Testis (tissue), 3 donors: ENCODE data around the gene ZSWIM6. TPM values are rescaled to one million over a fixed set of nuclear protein-coding genes. Genes with fewer than 3 reads are reported as not detected.

Source experiments
- DNase-seq: peaks from one replicate; pipeline ENCODE4 v3.0.0-alpha.2; 2019
- H3K27ac ChIP-seq, 2 donors: fragments of 200-600 bp; sonication (generic); one replicate each; pipeline ENCODE4 v1.5.1; 2019
- H3K27me3 ChIP-seq: fragments of 200-600 bp; sonication (generic); one replicate; pipeline ENCODE4 v1.5.1; 2019
- H3K36me3 ChIP-seq: fragments of 200-600 bp; sonication (generic); one replicate; pipeline ENCODE4 v1.5.1; 2017; ENCODE audit warnings: low read depth; ENCODE audit errors: missing control alignments
- H3K4me1 ChIP-seq: fragments of 200-600 bp; sonication (generic); one replicate; pipeline ENCODE4 v1.5.1; 2019
- H3K4me3 ChIP-seq, 2 donors: fragments of 200-600 bp; sonication (generic); one replicate each; pipeline ENCODE4 v1.5.1; 2017 to 2019
- H3K9me3 ChIP-seq: fragments of 200-600 bp; sonication (generic); one replicate; pipeline ENCODE4 v1.5.1; 2017
- CTCF ChIP-seq, 3 experiments: fragments of 450-650 bp in 2 of 3; fragments of 200-600 bp in 1 of 3; sonication (generic) in 1 of 3; IDR thresholded peaks; one replicate each; pipeline ENCODE4 v1.5.1; 2016 to 2019; ENCODE audit warnings: antibody characterized with exemption in 3 of 3, mild to moderate bottlenecking in 2 of 3, moderate library complexity in 1 of 3
- POLR2A ChIP-seq: fragments of 450-650 bp; IDR thresholded peaks from one replicate; pipeline ENCODE4 v1.6.1; 2017; ENCODE audit warnings: antibody characterized with exemption, mild to moderate bottlenecking, moderate library complexity
- WGBS, 2 donors: methylation state at CpG; one replicate each; pipeline ENCODE4 v1.1.5; 2018; 5-methylcytosine and 5-hydroxymethylcytosine counted together
- intact Hi-C: fragments of 100-400 bp; cut with DNase I; formaldehyde crosslinking; loops from one replicate; pipeline ENCODE4 v1.15.1; 2023; ENCODE audit warnings: low total_unique reads
- polyA plus RNA-seq: library from polyadenylated mRNA; stranded (reverse); fragments of 350-450 nt; fragmentation: Illumina TruSeq; extraction: RNeasy Lipid Tissue Mini Kit (QIAGEN cat#74804); gene quantifications from one replicate; pipeline ENCODE4 v1.2.3, GENCODE V29; 2014; ENCODE audit warnings: low read depth, low replicate concordance; ENCODE audit not compliant: insufficient read depth
- total RNA-seq, 2 donors: library from RNA; depleted of rRNA; stranded (reverse); fragments of >200 nt; gene quantifications; one replicate each; pipeline ENCODE4 v1.2.3, GENCODE V29; 2016

The ZSWIM6 gene
- total and polyA plus RNA-seq, 3 donors from 2014 or later: 14.6 to 18.0 (median 16.5) TPM

GRCh38 chr5:61482980-61483379 is 150.9 kb downstream of the ZSWIM6 start:
- WGBS, 2 donors: 87 to 93% methylated on average over 3 of the region's 3 CpGs
- DNase-seq: no peak
- no peak overlapping the region for H3K4me3 ChIP-seq
- intact Hi-C loops: no loop called here
- H3K4me1 ChIP-seq: no peaks in the 10 kb centered on the region
- TF ChIP-seq POLR2A: no peak
- no peak for TF ChIP-seq CTCF (IDR thresholded peaks at IDR 0.05)
- no peaks in the 10 kb centered on the region for H3K27me3 ChIP-seq
- H3K36me3 ChIP-seq: no peaks in the 10 kb centered on the region
- no peak overlapping the region for H3K27ac ChIP-seq
- H3K9me3 ChIP-seq: no peaks in the 10 kb centered on the region

DNA sequence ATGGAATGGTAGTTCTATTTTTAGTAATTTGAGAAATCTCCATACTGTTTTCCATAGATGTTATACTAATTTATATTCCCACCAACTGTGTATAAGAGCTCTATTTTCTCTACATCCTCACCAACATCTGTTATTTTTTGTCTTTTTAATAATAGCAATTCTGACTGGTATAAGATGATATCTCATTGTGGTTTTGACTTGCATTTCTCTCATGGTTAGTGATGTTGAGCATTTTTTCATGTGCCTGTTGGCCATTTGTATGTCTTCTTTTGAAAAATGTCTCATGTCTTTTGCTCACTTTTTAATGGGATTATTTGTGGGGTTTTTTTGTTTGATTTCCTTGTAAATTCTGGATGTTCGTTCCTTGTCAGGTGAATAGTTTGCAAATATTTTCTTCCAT is 154.4 kb downstream of the ZSWIM6 start:
- no peaks in the 10 kb centered on the region for H3K4me1 ChIP-seq
- intact Hi-C loops: no loop called here
- no peaks in the 10 kb centered on the region for H3K27me3 ChIP-seq
- no peak overlapping the region for H3K27ac ChIP-seq
- 95 to 100% methylated on average over 1 of the region's 1 CpG for WGBS, 2 donors
- H3K9me3 ChIP-seq: no peaks in the 10 kb centered on the region
- no peaks in the 10 kb centered on the region for H3K36me3 ChIP-seq
- no peak overlapping the region for H3K4me3 ChIP-seq
- TF ChIP-seq CTCF (IDR thresholded peaks at IDR 0.05) (no peak), POLR2A (no peak)
- DNase-seq: no peak

DNA sequence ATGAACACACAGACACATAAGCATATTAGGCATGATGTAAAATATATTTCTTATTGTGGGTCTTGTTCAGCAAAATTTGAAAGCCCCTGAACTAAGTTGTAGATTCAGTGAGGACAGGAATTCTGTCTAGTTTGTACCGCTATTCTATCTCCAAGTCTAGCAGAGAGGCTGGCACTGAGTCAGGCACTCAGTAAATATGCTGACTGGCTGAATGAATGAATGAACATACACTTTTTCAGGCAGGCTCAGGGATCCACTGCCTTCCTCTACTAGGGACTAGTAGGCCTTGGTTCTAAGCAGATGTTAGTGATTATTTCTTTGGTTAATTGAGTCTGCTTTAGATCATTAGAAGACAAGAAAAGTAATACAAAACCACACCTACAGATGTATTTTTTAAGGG is 157.5 kb downstream of the ZSWIM6 start:
- intact Hi-C loops: no loop called here
- 88 to 93% methylated on average over 1 of the region's 1 CpG for WGBS, 2 donors

GRCh38 chr5:61491861-61492260 is 159.8 kb downstream of the ZSWIM6 start:
- no peak for TF ChIP-seq CTCF (IDR thresholded peaks at IDR 0.05)
- no peak for TF ChIP-seq POLR2A
- intact Hi-C loops: no loop called here
- Histone ChIP-seq H3K27ac (no peak overlapping the region), H3K9me3 (no peaks in the 10 kb centered on the region), H3K36me3 (no peaks in the 10 kb centered on the region), H3K4me3 (no peak overlapping the region), H3K27me3 (no peaks in the 10 kb centered on the region), H3K4me1 (no peaks in the 10 kb centered on the region)
- 94 to 98% methylated on average over 1 of the region's 1 CpG for WGBS, 2 donors
- DNase-seq: no peak

More for the DNA sequence above, 157.5 kb downstream of the ZSWIM6 start:
- Histone ChIP-seq H3K9me3 (no peaks in the 10 kb centered on the region), H3K4me1 (no peaks in the 10 kb centered on the region), H3K4me3 (no peak overlapping the region), H3K36me3 (no peaks in the 10 kb centered on the region), H3K27me3 (no peaks in the 10 kb centered on the region), H3K27ac (no peak overlapping the region)
- no peak for DNase-seq
- TF ChIP-seq POLR2A (no peak), CTCF (IDR thresholded peaks at IDR 0.05) (no peak)

- no peaks in the 10 kb centered on the region for H3K9me3 ChIP-seq
- H3K27me3 ChIP-seq: no peaks in the 10 kb centered on the region
- no peak for DNase-seq
- TF ChIP-seq CTCF (IDR thresholded peaks at IDR 0.05): no peak
- no peak for TF ChIP-seq POLR2A
- H3K4me3 ChIP-seq: no peak overlapping the region
- intact Hi-C loops: no loop called here
- no peaks in the 10 kb centered on the region for H3K36me3 ChIP-seq
- WGBS, 2 donors: 75 to 85% methylated on average over 7 of the region's 7 CpGs
- no peak overlapping the region for H3K27ac ChIP-seq
- H3K4me1 ChIP-seq: no peaks in the 10 kb centered on the region
Measured at GRCh38 chr5:61493973-61494372, 161.9 kb downstream of the ZSWIM6 start.
